ENCODE measurements around the gene CFAP57. TPM values are rescaled to one million over a fixed set of nuclear protein-coding genes. Genes with fewer than 3 reads are reported as not detected.

CFAP57 gene
- total and polyA plus RNA-seq, 2 of the 13 experiments (the other 11 are each of a cell fraction or from before 2014, with no cell fraction given), result 0.01 TPM; not detected in 1

DNA sequence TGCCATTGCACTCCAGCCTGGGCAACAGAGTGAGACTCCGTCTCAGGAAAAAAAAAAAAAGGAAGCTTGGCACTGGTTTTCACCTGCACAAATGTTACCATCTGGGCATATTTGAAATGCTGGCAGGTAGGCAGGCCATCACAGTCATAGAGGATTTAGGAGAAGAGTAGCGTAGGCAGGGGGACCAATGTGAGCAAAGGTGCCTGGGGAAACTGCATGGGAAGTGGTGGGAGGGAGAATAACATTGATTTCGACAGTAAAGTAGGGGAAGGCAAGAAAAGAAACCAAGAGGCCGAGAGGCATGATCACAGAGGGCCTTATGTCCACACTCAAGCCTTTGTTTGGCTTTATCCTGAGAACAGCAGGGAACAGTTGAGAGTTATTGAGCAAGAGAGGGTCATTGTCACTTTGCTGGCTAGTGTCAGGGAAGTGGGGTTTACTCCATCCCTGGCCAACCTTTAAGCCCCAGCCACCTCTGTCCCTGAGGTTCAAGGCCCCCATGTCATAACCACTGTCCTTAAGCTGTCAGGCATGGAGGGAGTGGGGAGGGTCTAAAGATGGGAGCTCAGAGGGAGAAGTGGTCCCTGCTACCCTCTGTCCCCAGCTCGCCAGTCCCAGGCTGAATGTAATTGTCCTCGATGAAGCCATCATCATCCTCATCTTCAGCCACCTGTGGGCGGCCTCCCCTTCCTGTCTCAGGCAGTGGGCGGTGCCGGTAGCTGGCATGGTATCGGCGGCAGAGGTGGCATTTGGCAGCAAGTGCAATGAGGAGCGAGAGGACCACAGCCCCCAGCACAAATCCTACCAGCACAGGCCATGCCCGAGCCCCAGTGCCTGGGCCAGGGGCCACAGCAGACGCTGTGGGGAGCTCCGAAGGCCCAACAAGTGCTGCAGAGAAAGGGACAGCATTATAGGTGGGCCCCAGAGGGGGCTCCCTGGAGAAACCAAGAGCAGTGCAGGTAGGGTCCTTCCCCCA lies 110.4 kb downstream of the CFAP57 start (continued):
- TF ChIP-seq, protein P1, sequence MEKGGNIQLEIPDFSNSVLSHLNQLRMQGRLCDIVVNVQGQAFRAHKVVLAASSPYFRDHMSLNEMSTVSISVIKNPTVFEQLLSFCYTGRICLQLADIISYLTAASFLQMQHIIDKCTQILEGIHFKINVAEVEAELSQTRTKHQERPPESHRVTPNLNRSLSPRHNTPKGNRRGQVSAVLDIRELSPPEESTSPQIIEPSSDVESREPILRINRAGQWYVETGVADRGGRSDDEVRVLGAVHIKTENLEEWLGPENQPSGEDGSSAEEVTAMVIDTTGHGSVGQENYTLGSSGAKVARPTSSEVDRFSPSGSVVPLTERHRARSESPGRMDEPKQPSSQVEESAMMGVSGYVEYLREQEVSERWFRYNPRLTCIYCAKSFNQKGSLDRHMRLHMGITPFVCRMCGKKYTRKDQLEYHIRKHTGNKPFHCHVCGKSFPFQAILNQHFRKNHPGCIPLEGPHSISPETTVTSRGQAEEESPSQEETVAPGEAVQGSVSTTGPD (CRISPR knock-in tag; IDR thresholded peaks at IDR 0.05), result peak; percentile 46; the same call in 1 of the 2 replicates
- TF ChIP-seq PPARG (CRISPR knock-in tag; conservative IDR thresholded peaks at IDR 0.05), result peak; percentile 62
- TF ChIP-seq FOXA1 (IDR thresholded peaks at IDR 0.05), result no peak
- peak; percentile 73 for TF ChIP-seq FOXA1 (CRISPR knock-in tag; IDR thresholded peaks at IDR 0.05)
- no peak for TF ChIP-seq HNRNPUL1 (IDR thresholded peaks at IDR 0.05; ENCODE audit: low read depth, low read length)
- TF ChIP-seq FOXP1 (IDR thresholded peaks at IDR 0.05), result no peak
- peak; percentile 66 for TF ChIP-seq FOXP1 (CRISPR knock-in tag; IDR thresholded peaks at IDR 0.05)
- peak; percentile 76 for TF ChIP-seq HDAC1 (CRISPR knock-in tag; IDR thresholded peaks at IDR 0.05)
- TF ChIP-seq MIXL1 (CRISPR knock-in tag; IDR thresholded peaks at IDR 0.05), result 0 out of 2 replicates have a peak, but pooled peaks have one; percentile 54
- TF ChIP-seq KDM5B (CRISPR knock-in tag; IDR thresholded peaks at IDR 0.05; ENCODE audit: borderline replicate concordance), result peak; percentile 60; the same call in 1 of the 2 replicates
- TF ChIP-seq MEIS2 (CRISPR knock-in tag; IDR thresholded peaks at IDR 0.05), result no peak
- TF ChIP-seq KDM1A (CRISPR knock-in tag; IDR thresholded peaks at IDR 0.05), result 0 out of 2 replicates have a peak, but pooled peaks have one; percentile 15
- no peak for TF ChIP-seq SP1 (IDR thresholded peaks at IDR 0.05)
- 0 out of 2 replicates have a peak, but pooled peaks have one; percentile 31 for TF ChIP-seq SP1 (CRISPR knock-in tag; IDR thresholded peaks at IDR 0.05)
- 0 out of 2 replicates have a peak, but pooled peaks have one; percentile 41 for TF ChIP-seq KAT8 (CRISPR knock-in tag; IDR thresholded peaks at IDR 0.05)
- TF ChIP-seq, protein P2, sequence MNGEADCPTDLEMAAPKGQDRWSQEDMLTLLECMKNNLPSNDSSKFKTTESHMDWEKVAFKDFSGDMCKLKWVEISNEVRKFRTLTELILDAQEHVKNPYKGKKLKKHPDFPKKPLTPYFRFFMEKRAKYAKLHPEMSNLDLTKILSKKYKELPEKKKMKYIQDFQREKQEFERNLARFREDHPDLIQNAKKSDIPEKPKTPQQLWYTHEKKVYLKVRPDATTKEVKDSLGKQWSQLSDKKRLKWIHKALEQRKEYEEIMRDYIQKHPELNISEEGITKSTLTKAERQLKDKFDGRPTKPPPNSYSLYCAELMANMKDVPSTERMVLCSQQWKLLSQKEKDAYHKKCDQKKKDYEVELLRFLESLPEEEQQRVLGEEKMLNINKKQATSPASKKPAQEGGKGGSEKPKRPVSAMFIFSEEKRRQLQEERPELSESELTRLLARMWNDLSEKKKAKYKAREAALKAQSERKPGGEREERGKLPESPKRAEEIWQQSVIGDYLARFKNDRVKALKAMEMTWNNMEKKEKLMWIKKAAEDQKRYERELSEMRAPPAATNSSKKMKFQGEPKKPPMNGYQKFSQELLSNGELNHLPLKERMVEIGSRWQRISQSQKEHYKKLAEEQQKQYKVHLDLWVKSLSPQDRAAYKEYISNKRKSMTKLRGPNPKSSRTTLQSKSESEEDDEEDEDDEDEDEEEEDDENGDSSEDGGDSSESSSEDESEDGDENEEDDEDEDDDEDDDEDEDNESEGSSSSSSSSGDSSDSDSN (CRISPR knock-in tag; IDR thresholded peaks at IDR 0.05), result peak; percentile 42; the same call in 1 of the 2 replicates
- TF ChIP-seq, protein P3, sequence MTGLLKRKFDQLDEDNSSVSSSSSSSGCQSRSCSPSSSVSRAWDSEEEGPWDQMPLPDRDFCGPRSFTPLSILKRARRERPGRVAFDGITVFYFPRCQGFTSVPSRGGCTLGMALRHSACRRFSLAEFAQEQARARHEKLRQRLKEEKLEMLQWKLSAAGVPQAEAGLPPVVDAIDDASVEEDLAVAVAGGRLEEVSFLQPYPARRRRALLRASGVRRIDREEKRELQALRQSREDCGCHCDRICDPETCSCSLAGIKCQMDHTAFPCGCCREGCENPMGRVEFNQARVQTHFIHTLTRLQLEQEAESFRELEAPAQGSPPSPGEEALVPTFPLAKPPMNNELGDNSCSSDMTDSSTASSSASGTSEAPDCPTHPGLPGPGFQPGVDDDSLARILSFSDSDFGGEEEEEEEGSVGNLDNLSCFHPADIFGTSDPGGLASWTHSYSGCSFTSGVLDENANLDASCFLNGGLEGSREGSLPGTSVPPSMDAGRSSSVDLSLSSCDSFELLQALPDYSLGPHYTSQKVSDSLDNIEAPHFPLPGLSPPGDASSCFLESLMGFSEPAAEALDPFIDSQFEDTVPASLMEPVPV (CRISPR knock-in tag; IDR thresholded peaks at IDR 0.05), result peak; percentile 55; the same call in 1 of the 2 replicates
- TF ChIP-seq RARA (CRISPR knock-in tag; IDR thresholded peaks at IDR 0.05), result peak; percentile 86
- TF ChIP-seq STAG1 (CRISPR knock-in tag; IDR thresholded peaks at IDR 0.05), result no peak
- no peak for TF ChIP-seq NPAS2 (CRISPR knock-in tag; IDR thresholded peaks at IDR 0.05; ENCODE audit: borderline replicate concordance)
- 0 out of 2 replicates have a peak, but pooled peaks have one; percentile 27 for TF ChIP-seq ONECUT2 (CRISPR knock-in tag; IDR thresholded peaks at IDR 0.05)
- TF ChIP-seq CEBPB (IDR thresholded peaks at IDR 0.05; ENCODE audit: borderline replicate concordance, low read depth, low read length), result peak; percentile 96
- 0 out of 2 replicates have a peak, but pooled peaks have one; percentile 38 for TF ChIP-seq ZNF335 (CRISPR knock-in tag; IDR thresholded peaks at IDR 0.05)
- peak; percentile 45; the same call in 1 of the 2 replicates for TF ChIP-seq ISL2 (CRISPR knock-in tag; IDR thresholded peaks at IDR 0.05)
- TF ChIP-seq ZNF205 (CRISPR knock-in tag; IDR thresholded peaks at IDR 0.05), result 0 out of 2 replicates have a peak, but pooled peaks have one; percentile 75
- no peak for TF ChIP-seq GABPA (IDR thresholded peaks at IDR 0.05; ENCODE audit: low read depth, low read length)
- 0 out of 2 replicates have a peak, but pooled peaks have one; percentile 9 for TF ChIP-seq GABPA (CRISPR knock-in tag; IDR thresholded peaks at IDR 0.05; ENCODE audit: low read depth)
